Measurements from ENCODE around the gene C6orf120.

DNA sequence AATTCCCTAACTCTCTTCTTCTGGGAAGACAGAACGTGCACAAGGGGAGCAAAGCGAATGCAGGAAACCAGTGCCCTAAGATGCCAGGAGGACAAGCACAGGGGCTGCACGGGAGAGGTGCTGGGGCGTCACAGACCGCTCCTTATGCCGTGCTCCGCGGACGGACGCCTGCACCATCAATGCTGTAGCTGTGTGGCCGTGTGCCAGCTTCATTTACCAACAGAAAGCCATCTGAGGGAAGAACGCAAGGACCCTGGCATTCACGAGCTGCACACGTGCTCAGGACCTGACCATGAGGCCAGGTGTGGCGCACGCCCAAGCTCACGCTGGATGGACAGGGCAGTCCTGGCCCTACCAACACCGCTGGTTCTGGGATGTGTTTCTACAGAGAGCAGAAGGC lies 35.5 kb upstream of the C6orf120 start:
- TF ChIP-seq EZH2phosphoT487 (IDR thresholded peaks at IDR 0.05; ENCODE audit: borderline replicate concordance, low read length): no peak
- TF ChIP-seq CTCF (conservative IDR thresholded peaks at IDR 0.05; ENCODE audit: low read depth, low read length): no peak
- TF ChIP-seq EZH2 (IDR thresholded peaks at IDR 0.05; ENCODE audit: low read length, unreplicated experiment): no peak

Measured in PC-3 (cell line).